H1 (cell line): Measurements from ENCODE around the gene CPNE4. TPM values are rescaled to one million over a fixed set of nuclear protein-coding genes. Genes with fewer than 3 reads are reported as not detected.

Source experiments
- CTCF ChIA-PET: fragments of 300-600 bp; sonication (Branson Sonifier 250); formaldehyde crosslinking; loops from one replicate; lab custom pipeline; 2021; ENCODE audit not compliant: partially characterized antibody; lab: Charles Lee
- POLR2A ChIA-PET: fragments of 300-600 bp; sonication (Branson Sonifier 250); formaldehyde crosslinking; loops from one replicate; lab custom pipeline; 2021; ENCODE audit warnings: inconsistent platforms; ENCODE audit not compliant: partially characterized antibody; lab: Charles Lee
- DNase-seq, 2 experiments: peaks; one replicate each; pipeline versions ENCODE4 v3.0.0 to v3.0.0-alpha.2; 2010 to 2022; ENCODE audit warnings: low spot score in 2 of 2, low read depth in 1 of 2, mixed read lengths in 1 of 2
- FAIRE-seq: peaks from 2 replicates; lab custom pipeline; 2011; peaks lifted over from hg19 to GRCh38; lab: Jason Lieb, UNC
- H2AFZ ChIP-seq: 2 replicates; pipeline ENCODE4 v1.8.1; 2012; ENCODE audit warnings: low read length, inconsistent platforms
- H2AK5ac ChIP-seq: 2 replicates; pipeline ENCODE4 v1.6.1; 2013; ENCODE audit warnings: low read depth, low read length
- H2BK120ac ChIP-seq: replicated peaks from 2 replicates; pipeline ENCODE3; 2013; ENCODE audit warnings: low read depth, low read length, inconsistent platforms
- H2BK12ac ChIP-seq: 2 replicates; pipeline ENCODE4 v1.6.1; 2013; ENCODE audit warnings: low read depth, low read length
- H2BK15ac ChIP-seq: 2 replicates; pipeline ENCODE4 v1.6.1; 2013; ENCODE audit warnings: low read length
- H2BK20ac ChIP-seq: 2 replicates; pipeline ENCODE4 v1.6.1; 2013; ENCODE audit warnings: low read length
- H2BK5ac ChIP-seq: 2 replicates; pipeline ENCODE4 v1.6.1; 2013; ENCODE audit warnings: low read depth, low read length
- H3K14ac ChIP-seq: 2 replicates; pipeline ENCODE4 v1.6.1; 2013; ENCODE audit warnings: inconsistent platforms; ENCODE audit not compliant: insufficient read length
- H3K18ac ChIP-seq: 2 replicates; pipeline ENCODE4 v1.6.1; 2013; ENCODE audit warnings: low read length; ENCODE audit errors: extremely low read depth
- H3K23ac ChIP-seq: 2 replicates; pipeline ENCODE4 v1.6.1; 2013; ENCODE audit warnings: inconsistent platforms; ENCODE audit not compliant: insufficient read length
- H3K23me2 ChIP-seq: 2 replicates; pipeline ENCODE4 v1.6.1; 2013; ENCODE audit warnings: low read depth, low read length
- H3K27ac ChIP-seq: 2 replicates; pipeline ENCODE4 v1.6.1; 2011; ENCODE audit warnings: low read depth, low read length, inconsistent platforms
- H3K27me3 ChIP-seq, 4 experiments: replicated peaks in 1 of 4; 1 replicate in 1 of 4; 2 replicates in 3 of 4; pipeline versions ENCODE4 v1.6.1 to v1.8.1; 2011 to 2013; ENCODE audit warnings: low read length in 3 of 4, mild to moderate bottlenecking in 3 of 4, inconsistent platforms in 2 of 4, mixed read lengths in 2 of 4, moderate library complexity in 1 of 4; ENCODE audit not compliant: control insufficient read depth in 3 of 4, insufficient read depth in 3 of 4; ENCODE audit errors: extremely low read depth in 1 of 4
- H3K36me3 ChIP-seq, 4 experiments: 2 replicates each; pipeline versions ENCODE4 v1.6.1 to v1.8.1; 2011 to 2013; ENCODE audit warnings: mild to moderate bottlenecking in 4 of 4, low read length in 3 of 4, moderate library complexity in 2 of 4, control low read depth in 1 of 4, inconsistent platforms in 1 of 4; ENCODE audit not compliant: insufficient read depth in 4 of 4, control insufficient read depth in 2 of 4
- H3K4ac ChIP-seq: replicated peaks from 2 replicates; pipeline ENCODE3; 2013; ENCODE audit warnings: low read length, low read depth, mixed read lengths, inconsistent platforms; ENCODE audit not compliant: insufficient read length
- H3K4me1 ChIP-seq, 4 experiments: replicated peaks in 1 of 4; 1 replicate in 1 of 4; 2 replicates in 3 of 4; pipeline versions ENCODE4 v1.6.1 to v1.8.1; 2011 to 2013; ENCODE audit warnings: low read length in 3 of 4, inconsistent platforms in 2 of 4, mixed read lengths in 1 of 4; ENCODE audit not compliant: insufficient read depth in 4 of 4, control insufficient read depth in 3 of 4
- H3K4me2 ChIP-seq, 2 experiments: 2 replicates each; pipeline versions ENCODE4 v1.6.1 to v1.8.1; 2011 to 2013; ENCODE audit warnings: low read depth in 2 of 2, low read length in 2 of 2, control low read depth in 1 of 2, inconsistent platforms in 1 of 2, mild to moderate bottlenecking in 1 of 2; ENCODE audit not compliant: insufficient read depth in 1 of 2
- H3K4me3 ChIP-seq, 4 experiments: fragments of 200-600, 300-600 bp in 1 of 4; sonication (generic), shearing (Covaris generic), sonication (Bioruptor Twin) in 1 of 4; 2 replicates each; pipeline versions ENCODE4 v1.5.1 to v1.8.1; 2011 to 2016; ENCODE audit warnings: low read length in 4 of 4, low read depth in 3 of 4, control low read depth in 2 of 4, inconsistent platforms in 2 of 4, mild to moderate bottlenecking in 2 of 4, mixed read lengths in 1 of 4, moderate library complexity in 1 of 4; ENCODE audit not compliant: insufficient read depth in 2 of 4; ENCODE audit errors: extremely low read depth in 1 of 4
- H3K56ac ChIP-seq: replicated peaks from 2 replicates; pipeline ENCODE3; 2013; ENCODE audit warnings: low read depth, mild to moderate bottlenecking, mixed read lengths, low read length, inconsistent platforms; ENCODE audit not compliant: insufficient read length
- H3K79me1 ChIP-seq: 2 replicates; pipeline ENCODE4 v1.6.1; 2013; ENCODE audit warnings: low read depth, low read length, control low read depth
- H3K79me2 ChIP-seq, 2 experiments: 2 replicates each; pipeline versions ENCODE4 v1.6.1 to v1.8.1; 2012 to 2013; ENCODE audit warnings: low read length in 2 of 2, mild to moderate bottlenecking in 2 of 2, inconsistent platforms in 1 of 2; ENCODE audit not compliant: insufficient read depth in 2 of 2, control insufficient read depth in 1 of 2
- H3K9ac ChIP-seq, 4 experiments: replicated peaks in 1 of 4; 1 replicate in 1 of 4; 2 replicates in 3 of 4; pipeline versions ENCODE4 v1.6.1 to v1.8.1; 2011 to 2013; ENCODE audit warnings: low read depth in 3 of 4, low read length in 3 of 4, control low read depth in 2 of 4, mild to moderate bottlenecking in 2 of 4, moderate library complexity in 2 of 4, inconsistent platforms in 1 of 4; ENCODE audit errors: extremely low read depth in 1 of 4
- H3K9me3 ChIP-seq, 2 experiments: 2 replicates each; pipeline versions ENCODE4 v1.6.1 to v1.8.1; 2012 to 2013; ENCODE audit warnings: mild to moderate bottlenecking in 2 of 2, moderate library complexity in 2 of 2, control low read depth in 1 of 2, inconsistent platforms in 1 of 2, low read depth in 1 of 2, low read length in 1 of 2, mixed read lengths in 1 of 2; ENCODE audit not compliant: insufficient read depth in 2 of 2
- H4K20me1 ChIP-seq, 2 experiments: replicated peaks in 1 of 2; 2 replicates each; pipeline versions ENCODE3 to v1.8.1; 2011 to 2013; ENCODE audit warnings: inconsistent platforms in 2 of 2, low read length in 2 of 2, mild to moderate bottlenecking in 1 of 2; ENCODE audit not compliant: insufficient read depth in 2 of 2, control insufficient read depth in 1 of 2
- H4K5ac ChIP-seq: 2 replicates; pipeline ENCODE4 v1.6.1; 2013; ENCODE audit warnings: low read length, low read depth, mixed read lengths, inconsistent platforms; ENCODE audit not compliant: insufficient read length
- H4K8ac ChIP-seq: 2 replicates; pipeline ENCODE4 v1.8.0; 2013; ENCODE audit warnings: mild to moderate bottlenecking, moderate library complexity, low read length, inconsistent platforms; ENCODE audit not compliant: insufficient read depth; ENCODE audit errors: extremely low read depth
- H4K91ac ChIP-seq: replicated peaks from 2 replicates; pipeline ENCODE3; 2013; ENCODE audit warnings: low read length, mixed read lengths, inconsistent platforms; ENCODE audit not compliant: insufficient read length
- ASH2L ChIP-seq: fragments of 200-600, 300-600 bp; sonication (generic); IDR thresholded peaks from one replicate; pipeline ENCODE4 v1.7.1; 2017; ENCODE audit warnings: low read length
- BACH1 ChIP-seq: IDR thresholded peaks from 2 replicates; pipeline ENCODE4 v1.6.1; 2012; ENCODE audit warnings: low read length, improper control_type of control experiment
- CBX8 ChIP-seq: fragments of 300-800, 300-1000 bp; sonication (generic); IDR thresholded peaks from 2 replicates; pipeline ENCODE4 v1.7.1; 2016; ENCODE audit warnings: low read depth, low read length, borderline replicate concordance
- EZH2 ChIP-seq: fragments of 200-600 bp; sonication (generic); IDR thresholded peaks from 2 replicates; pipeline ENCODE4 v1.7.1; 2012; ENCODE audit warnings: low read depth, mild to moderate bottlenecking, moderate library complexity, low read length, inconsistent platforms; ENCODE audit not compliant: severe bottlenecking
- HDAC2 ChIP-seq, 2 experiments: fragments of 300-600 bp in 1 of 2; sonication (generic) in 1 of 2; IDR thresholded peaks; 2 replicates each; pipeline ENCODE4 v1.6.1; 2011 to 2012; ENCODE audit warnings: low read depth in 2 of 2, low read length in 2 of 2, mild to moderate bottlenecking in 2 of 2, moderate library complexity in 2 of 2, borderline replicate concordance in 1 of 2, inconsistent platforms in 1 of 2
- HDAC6 ChIP-seq: IDR thresholded peaks from one replicate; pipeline ENCODE4 v1.7.1; 2012; ENCODE audit warnings: low read depth, mild to moderate bottlenecking, inconsistent platforms, low read length, moderate library complexity
- JUN ChIP-seq: IDR thresholded peaks from 2 replicates; pipeline ENCODE4 v1.6.1; 2011; ENCODE audit warnings: low read depth, mild to moderate bottlenecking, improper control_type of control experiment, low read length
- POU5F1 ChIP-seq: IDR thresholded peaks from 2 replicates; pipeline ENCODE4 v1.6.1; 2011; ENCODE audit warnings: low read depth, mild to moderate bottlenecking, low read length, moderate library complexity
- SP2 ChIP-seq: IDR thresholded peaks from 2 replicates; pipeline ENCODE4 v1.6.1; 2012; ENCODE audit warnings: mild to moderate bottlenecking, low read length, inconsistent platforms
- YY1 ChIP-seq: IDR thresholded peaks from 2 replicates; pipeline ENCODE4 v1.6.1; 2011; ENCODE audit warnings: low read depth, mild to moderate bottlenecking, low read length
- WGBS, 2 experiments: shearing (Covaris generic) in 1 of 2; methylation state at CpG; one replicate each; pipeline versions ENCODE4 v1.1.6 to v1.1.7; 2013 to 2015; ENCODE audit warnings: low lambda C conversion rate in 2 of 2, mixed read lengths in 2 of 2, inconsistent platforms in 1 of 2, low coverage in 1 of 2, missing lambda C conversion rate in 1 of 2; ENCODE audit not compliant: insufficient replicate concordance in 2 of 2, insufficient coverage in 1 of 2, insufficient read length in 1 of 2; ENCODE audit errors: extremely low coverage in 1 of 2, missing lambda C conversion rate in 1 of 2; 5-methylcytosine and 5-hydroxymethylcytosine counted together
- polyA plus RNA-seq, 7 experiments: library from polyadenylated mRNA; depleted of rRNA in 3 of 7; stranded (reverse) in 5 of 7; unstranded in 2 of 7; fragments of >200 nt in 5 of 7; fragments of 200-250 nt in 2 of 7; gene quantifications; 1 replicate in 5 of 7; 2 replicates in 1 of 7; 4 replicates in 1 of 7; pipeline versions ENCODE4 v1.2.1 to v1.2.3, GENCODE V29; 2011 to 2013; ENCODE audit warnings: missing spikeins in 2 of 7, mixed read lengths in 2 of 7
- total RNA-seq: library from RNA; stranded (reverse); fragmentation: NEBNext Ultra II Directional; extraction: Animal tissue kit (Norgen Biotek cat#: 25700); gene quantifications from 2 replicates; pipeline ENCODE4 v1.2.1, GENCODE V29; 2021

Gene CPNE4
- total and polyA plus RNA-seq, 2 of the 8 experiments (the other 6 are each of a cell fraction or from before 2014, with no cell fraction given) = 0.82 to 3.8 TPM

DNA sequence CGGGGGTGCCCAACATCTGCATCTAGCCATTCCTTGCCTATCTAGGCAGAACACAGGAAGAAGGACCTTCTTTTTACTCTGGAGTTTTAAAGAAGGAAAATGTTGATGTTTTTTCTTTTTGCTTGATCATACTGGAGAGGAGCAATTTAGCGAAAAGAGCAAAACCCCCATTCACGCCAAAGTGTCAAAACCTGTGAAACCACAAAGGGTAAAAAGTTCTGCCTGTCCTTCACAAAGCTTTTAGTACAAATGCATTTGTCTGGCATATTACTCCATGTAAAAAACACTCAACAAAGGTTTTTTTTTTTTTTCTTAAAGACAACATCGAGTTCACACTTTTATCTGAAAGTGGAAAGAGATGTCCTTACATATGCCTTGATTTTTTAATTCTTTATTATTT is 317.9 kb downstream of the CPNE4 start:
- Histone ChIP-seq H2BK5ac (no peak overlapping the region), H2AFZ (no peak overlapping the region), H3K4me2 (no peak overlapping the region), H2BK120ac (no peak overlapping the region), H2BK20ac (no peak overlapping the region), H3K18ac (no peak overlapping the region), H3K79me2 (no peaks in the 10 kb centered on the region), H3K36me3 (no peaks in the 10 kb centered on the region), H3K27ac (no peak overlapping the region), H3K79me1 (no peaks in the 10 kb centered on the region), H2BK12ac (no peak overlapping the region), H2AK5ac (no peak overlapping the region), H4K20me1 (no peaks in the 10 kb centered on the region), H3K4me1 (peaks cover 0 to under 1% (median 0%) of the 10 kb centered on the region in 4 experiments; a peak in 2 of 7 replicates), H4K5ac (no peak overlapping the region), H3K27me3 (no peaks in the 10 kb centered on the region), H3K4ac (no peak overlapping the region), H2BK15ac (no peak overlapping the region), H3K23ac (no peak overlapping the region), H3K56ac (no peak overlapping the region), H4K8ac (no peak overlapping the region; the same call in 1 of the 2 replicates), H3K9ac (no peak overlapping the region), H3K4me3 (no peak overlapping the region), H3K14ac (no peak overlapping the region), H4K91ac (no peak overlapping the region), H3K23me2 (no peaks in the 10 kb centered on the region), H3K9me3 (no peaks in the 10 kb centered on the region)
- FAIRE-seq (no peak), DNase-seq (no peak)
- 91% methylated on average over 4 of the region's 4 CpGs; no CpG with 5 or more reads in 1 of the 2 experiments for WGBS, 2 experiments
- no peak for TF ChIP-seq HDAC2 (IDR thresholded peaks at IDR 0.05; ENCODE audit: borderline replicate concordance in 1 of 2, low read depth in 2 of 2, low read length in 2 of 2)
- no peak for TF ChIP-seq YY1
- no peak for TF ChIP-seq JUN
- no peak for TF ChIP-seq BACH1
- no peak for TF ChIP-seq SP2
- no peak for TF ChIP-seq CBX8
- no peak for TF ChIP-seq POU5F1
- no peak for TF ChIP-seq ASH2L
- TF ChIP-seq HDAC6 = no peak
- no peak for TF ChIP-seq EZH2
- ChIA-PET CTCF (interaction anchor here (0.7 to 1.6 kb wide), 3 partner anchors 148 to 1321 kb away, joined by 3 to 5 read pairs (median 4); no protein-coding TSS in a partner anchor), POLR2A (no interaction called here)
